PC-3 (cell line): Measurements from ENCODE around the gene TMEM201. TPM values are rescaled to one million over a fixed set of nuclear protein-coding genes. Genes with fewer than 3 reads are reported as not detected.
"Not testable (repeated sequence)": the region's sequence is repeated elsewhere in the genome, so short reads cannot be mapped to it uniquely, and the experiment has no call there.

ENCODE experiments used
- ATAC-seq: fragments of 200-7000 bp; cut with Tn5 transposase; 2 replicates; pipeline ENCODE4 v1.9.1; 2020; ENCODE audit warnings: mild to moderate bottlenecking, moderate library complexity
- BruUV-seq: library from RNA; stranded (reverse); fragments of 400-500 nt; replicated peaks from 2 replicates; lab custom pipeline; 2021; lab: Mats Ljungman, UMichigan
- CTCF ChIA-PET: fragments of 300-600 bp; sonication (Branson Sonifier 250); formaldehyde crosslinking; loops from one replicate; lab custom pipeline; 2022; ENCODE audit warnings: antibody characterized with exemption; lab: Charles Lee
- POLR2A ChIA-PET: fragments of 300-600 bp; sonication (Branson Sonifier 250); formaldehyde crosslinking; loops from one replicate; lab custom pipeline; 2022; ENCODE audit warnings: antibody characterized with exemption; ENCODE audit not compliant: unreplicated experiment; lab: Charles Lee
- DNase-seq: peaks from one replicate; pipeline ENCODE4 v3.0.0-alpha.2; 2015
- H2AFZ ChIP-seq: fragments of 300-600 bp; sonication (generic); 2 replicates; pipeline ENCODE4 v1.6.0; 2016; ENCODE audit warnings: antibody characterized with exemption, low read length
- H3F3A ChIP-seq: fragments of 300-600 bp; sonication (generic); one replicate; pipeline ENCODE4 v1.6.0; 2017; ENCODE audit warnings: antibody characterized with exemption, low read length, control low read depth, mild to moderate bottlenecking; ENCODE audit not compliant: unreplicated experiment
- H3K27ac ChIP-seq: fragments of 300-600 bp; sonication (generic); 2 replicates; pipeline ENCODE4 v1.5.1; 2016; ENCODE audit warnings: mild to moderate bottlenecking, low read length
- H3K27me3 ChIP-seq: fragments of 300-600 bp; sonication (generic); 2 replicates; pipeline ENCODE4 v1.6.1; 2016; ENCODE audit warnings: low read length, mixed read lengths
- H3K36me3 ChIP-seq: fragments of 300-600 bp; sonication (generic); 2 replicates; pipeline ENCODE4 v1.6.1; 2016; ENCODE audit warnings: low read depth, mixed run types, low read length, mixed read lengths
- H3K4me1 ChIP-seq: fragments of 300-600 bp; sonication (generic); 2 replicates; pipeline ENCODE4 v1.5.1; 2016; ENCODE audit warnings: low read length; ENCODE audit not compliant: insufficient read depth
- H3K4me2 ChIP-seq: fragments of 300-600 bp; sonication (generic); 2 replicates; pipeline ENCODE4 v1.6.0; 2016; ENCODE audit warnings: low read length
- H3K4me3 ChIP-seq: fragments of 300-600 bp; sonication (generic); 2 replicates; pipeline ENCODE4 v1.5.1; 2016; ENCODE audit warnings: mild to moderate bottlenecking, low read length, mixed read lengths
- H3K79me2 ChIP-seq: fragments of 300-600 bp; sonication (generic); 2 replicates; pipeline ENCODE4 v1.6.1; 2017; ENCODE audit warnings: low read length, mixed read lengths
- H3K9ac ChIP-seq: fragments of 300-600 bp; sonication (generic); 2 replicates; pipeline ENCODE4 v1.6.0; 2016; ENCODE audit warnings: mild to moderate bottlenecking, low read length
- H3K9me2 ChIP-seq: fragments of 300-600 bp; sonication (generic); replicated peaks from 2 replicates; pipeline ENCODE4 v1.6.1; 2016; ENCODE audit warnings: mixed run types, low read length, mixed read lengths
- H3K9me3 ChIP-seq: fragments of 300-600 bp; sonication (generic); 2 replicates; pipeline ENCODE4 v1.6.1; 2016; ENCODE audit warnings: low read length, mixed read lengths
- H4K20me1 ChIP-seq: fragments of 300-600 bp; sonication (generic); 2 replicates; pipeline ENCODE4 v1.6.1; 2016; ENCODE audit warnings: low read length, mixed read lengths
- EZH2 ChIP-seq: fragments of 300-600 bp; sonication (generic); IDR thresholded peaks from one replicate; pipeline ENCODE4 v1.6.1; 2017; ENCODE audit warnings: antibody characterized with exemption, mild to moderate bottlenecking, low read length; ENCODE audit not compliant: unreplicated experiment
- EZH2phosphoT487 ChIP-seq: fragments of 300-600 bp; sonication (generic); IDR thresholded peaks from 2 replicates; pipeline ENCODE4 v1.6.1; 2018; ENCODE audit warnings: mild to moderate bottlenecking, antibody characterized with exemption, low read length, borderline replicate concordance
- intact Hi-C: fragments of 100-400 bp; cut with micrococcal nuclease; formaldehyde crosslinking; loops from 2 replicates; pipeline ENCODE4 v1.9.0; 2023
- total RNA-seq: library from RNA; depleted of rRNA; stranded (reverse); fragments of >200 nt; gene quantifications from 2 replicates; pipeline ENCODE4 v1.2.3, GENCODE V29; 2014
- TF ChIP-seq, protein P1 (sequence below): fragments of 300-600 bp; sonication (generic); conservative IDR thresholded peaks from 2 replicates; pipeline ENCODE4 v1.5.1; 2017; ENCODE audit warnings: antibody characterized with exemption, low read depth, mild to moderate bottlenecking, low read length

The TMEM201 gene
- total RNA-seq, 1 experiment from 2014 or later, result 13.8 TPM

GRCh38 chr1:9558946-9559545 is 29.7 kb upstream of the TMEM201 start:
- Histone ChIP-seq H2AFZ (no peak overlapping the region), H3F3A (no peaks in the 10 kb centered on the region), H3K4me3 (no peak overlapping the region), H3K27me3 (no peaks in the 10 kb centered on the region), H4K20me1 (peaks cover 10% of the 10 kb centered on the region; the same call in 1 of the 2 replicates), H3K9me3 (no peaks in the 10 kb centered on the region), H3K79me2 (peaks cover 5% of the 10 kb centered on the region; the same call in 1 of the 2 replicates), H3K9ac (no peak overlapping the region), H3K27ac (no peak overlapping the region), H3K36me3 (peaks cover 22% of the 10 kb centered on the region), H3K9me2 (no peaks in the 10 kb centered on the region), H3K4me2 (no peak overlapping the region), H3K4me1 (peaks cover 27% of the 10 kb centered on the region)
- no peak for TF ChIP-seq EZH2phosphoT487
- TF ChIP-seq, protein P1, sequence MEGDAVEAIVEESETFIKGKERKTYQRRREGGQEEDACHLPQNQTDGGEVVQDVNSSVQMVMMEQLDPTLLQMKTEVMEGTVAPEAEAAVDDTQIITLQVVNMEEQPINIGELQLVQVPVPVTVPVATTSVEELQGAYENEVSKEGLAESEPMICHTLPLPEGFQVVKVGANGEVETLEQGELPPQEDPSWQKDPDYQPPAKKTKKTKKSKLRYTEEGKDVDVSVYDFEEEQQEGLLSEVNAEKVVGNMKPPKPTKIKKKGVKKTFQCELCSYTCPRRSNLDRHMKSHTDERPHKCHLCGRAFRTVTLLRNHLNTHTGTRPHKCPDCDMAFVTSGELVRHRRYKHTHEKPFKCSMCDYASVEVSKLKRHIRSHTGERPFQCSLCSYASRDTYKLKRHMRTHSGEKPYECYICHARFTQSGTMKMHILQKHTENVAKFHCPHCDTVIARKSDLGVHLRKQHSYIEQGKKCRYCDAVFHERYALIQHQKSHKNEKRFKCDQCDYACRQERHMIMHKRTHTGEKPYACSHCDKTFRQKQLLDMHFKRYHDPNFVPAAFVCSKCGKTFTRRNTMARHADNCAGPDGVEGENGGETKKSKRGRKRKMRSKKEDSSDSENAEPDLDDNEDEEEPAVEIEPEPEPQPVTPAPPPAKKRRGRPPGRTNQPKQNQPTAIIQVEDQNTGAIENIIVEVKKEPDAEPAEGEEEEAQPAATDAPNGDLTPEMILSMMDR, result no peak
- TF ChIP-seq EZH2, result no peak
- no TSS peak for BruUV-seq
- no peak for DNase-seq
- POLR2A ChIA-PET, result no interaction called here
- CTCF ChIA-PET, result no interaction called here
- intact Hi-C loops, result no loop called here
- no peak for ATAC-seq

DNA sequence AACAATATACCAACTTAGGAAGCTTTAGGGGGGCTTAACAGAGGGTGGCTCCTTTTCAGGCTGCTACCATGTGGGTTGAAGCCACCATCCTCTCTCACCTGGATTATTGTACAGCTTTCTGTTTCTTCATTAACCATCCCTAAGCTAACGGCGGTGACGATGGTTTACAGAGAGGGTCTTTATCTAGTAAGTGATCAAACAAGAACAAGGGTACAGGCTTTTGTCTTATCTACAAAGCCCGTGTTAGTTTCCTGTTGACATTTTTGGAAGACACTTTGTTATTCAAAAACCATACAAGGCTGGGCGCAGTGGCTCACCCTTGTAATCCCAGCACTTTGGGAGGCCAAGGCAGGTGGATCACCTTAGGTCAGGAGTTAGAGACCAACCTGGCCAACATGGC is 29.0 kb upstream of the TMEM201 start:
- Histone ChIP-seq H3K36me3 (peaks cover 22% of the 10 kb centered on the region), H3K4me2 (no peak overlapping the region), H3K4me3 (no peak overlapping the region), H3F3A (no peaks in the 10 kb centered on the region), H3K9ac (no peak overlapping the region), H3K4me1 (peaks cover 23% of the 10 kb centered on the region), H4K20me1 (peaks cover 10% of the 10 kb centered on the region; the same call in 1 of the 2 replicates), H2AFZ (no peak overlapping the region), H3K79me2 (peaks cover 5% of the 10 kb centered on the region; the same call in 1 of the 2 replicates), H3K9me2 (no peaks in the 10 kb centered on the region), H3K27ac (no peak overlapping the region), H3K27me3 (no peaks in the 10 kb centered on the region), H3K9me3 (no peaks in the 10 kb centered on the region)
- DNase-seq (no peak), ATAC-seq (no peak)
- intact Hi-C loops, result no loop called here
- no peak for TF ChIP-seq EZH2
- TF ChIP-seq, protein P1, result no peak
- no TSS peak for BruUV-seq
- POLR2A ChIA-PET, result no interaction called here
- CTCF ChIA-PET, result no interaction called here

- H3K9me3 ChIP-seq, H3K4me3 ChIP-seq, intact Hi-C loops, H2AFZ ChIP-seq, H4K20me1 ChIP-seq, H3K27ac ChIP-seq, H3K79me2 ChIP-seq, ATAC-seq, H3K27me3 ChIP-seq, CTCF ChIA-PET, BruUV-seq, H3K9ac ChIP-seq, H3K4me2 ChIP-seq, POLR2A ChIA-PET, H3K9me2 ChIP-seq, DNase-seq, H3F3A ChIP-seq: not testable (repeated sequence)
- H3K36me3 ChIP-seq, result peaks cover 22% of the 10 kb centered on the region
- H3K4me1 ChIP-seq, result peaks cover 19% of the 10 kb centered on the region
Observed at GRCh38 chr1:9560090-9560489, 28.6 kb upstream of the TMEM201 start.
